ENCODE results near the gene NOS3. TPM values are rescaled to one million over a fixed set of nuclear protein-coding genes. Genes with fewer than 3 reads are reported as not detected.

The NOS3 gene
- total and polyA plus RNA-seq, 9 of the 15 experiments (the other 6 are each of a cell fraction or from before 2014, with no cell fraction given) = 1.1 to 121 (median 23.6) TPM

DNA sequence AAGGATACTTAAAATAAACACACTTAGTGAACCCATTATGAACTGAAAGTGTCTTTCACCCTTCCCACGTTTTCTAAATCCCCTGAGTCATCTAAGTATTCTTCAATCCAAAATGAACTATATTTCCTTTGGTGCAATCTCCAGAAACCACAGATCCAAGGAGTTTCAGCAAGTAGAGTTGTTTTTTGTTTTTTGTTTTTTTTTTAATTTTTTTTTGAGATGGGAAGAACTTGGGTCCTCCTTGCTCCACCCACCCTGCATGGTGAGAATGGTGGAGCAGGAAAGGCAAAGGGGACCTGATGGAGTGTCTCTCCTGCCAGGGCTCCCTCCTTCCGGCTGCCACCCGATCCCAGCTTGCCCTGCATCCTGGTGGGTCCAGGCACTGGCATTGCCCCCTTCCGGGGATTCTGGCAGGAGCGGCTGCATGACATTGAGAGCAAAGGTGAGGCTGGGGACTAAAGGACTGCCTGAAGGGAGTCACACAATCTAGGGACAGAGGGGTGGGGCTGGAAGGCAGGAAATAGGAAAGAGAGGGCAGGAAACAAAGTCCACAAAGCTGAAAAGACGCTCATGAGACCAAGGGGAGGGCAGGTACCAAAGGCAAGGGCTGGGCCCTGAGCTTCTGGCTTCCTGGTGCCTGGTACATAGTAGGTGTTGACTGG lies 21.3 kb downstream of the NOS3 start (continued):
- no peak for TF ChIP-seq RAD51 (IDR thresholded peaks at IDR 0.05; ENCODE audit: borderline replicate concordance, low read depth)
- no peak for TF ChIP-seq EZH2 (IDR thresholded peaks at IDR 0.05; ENCODE audit: borderline replicate concordance, low read depth, low read length)
- TF ChIP-seq ZNF324 (CRISPR knock-in tag; IDR thresholded peaks at IDR 0.05) = no peak
- no peak for TF ChIP-seq ID3 (CRISPR knock-in tag; IDR thresholded peaks at IDR 0.05)
- no peak for TF ChIP-seq ID3 (tag; IDR thresholded peaks at IDR 0.05)
- TF ChIP-seq ARHGAP35 (IDR thresholded peaks at IDR 0.05; ENCODE audit: partially characterized antibody) = no peak
- peak; percentile 14; the same call in 1 of the 2 replicates for TF ChIP-seq SMARCA5 (IDR thresholded peaks at IDR 0.05)
- TF ChIP-seq DNMT1 (IDR thresholded peaks at IDR 0.05) = 0 out of 2 replicates have a peak, but pooled peaks have one; percentile 71
- no peak for TF ChIP-seq USF2 (CRISPR knock-in tag; IDR thresholded peaks at IDR 0.05)
- no peak for TF ChIP-seq ZNF124 (CRISPR knock-in tag; IDR thresholded peaks at IDR 0.05)
- no peak for TF ChIP-seq ZNF551 (CRISPR knock-in tag; IDR thresholded peaks at IDR 0.05)
- TF ChIP-seq NFE2 (IDR thresholded peaks at IDR 0.05; ENCODE audit: low read depth) = peak; percentile 61
- peak; percentile 37; the same call in 1 of the 2 replicates for TF ChIP-seq SMARCA4 (IDR thresholded peaks at IDR 0.05)
- TF ChIP-seq SREBF2 (CRISPR knock-in tag; IDR thresholded peaks at IDR 0.05) = peak; percentile 41; the same call in 1 of the 2 replicates
- TF ChIP-seq HDGF (IDR thresholded peaks at IDR 0.05) = 0 out of 2 replicates have a peak, but pooled peaks have one; percentile 63
- TF ChIP-seq ZBTB49 (CRISPR knock-in tag; IDR thresholded peaks at IDR 0.05; ENCODE audit: borderline replicate concordance) = no peak
- TF ChIP-seq TAF15 (IDR thresholded peaks at IDR 0.05; ENCODE audit: low read depth, low read length) = no peak
- TF ChIP-seq ZNF282 (CRISPR knock-in tag; IDR thresholded peaks at IDR 0.05) = no peak
- TF ChIP-seq, protein P1, sequence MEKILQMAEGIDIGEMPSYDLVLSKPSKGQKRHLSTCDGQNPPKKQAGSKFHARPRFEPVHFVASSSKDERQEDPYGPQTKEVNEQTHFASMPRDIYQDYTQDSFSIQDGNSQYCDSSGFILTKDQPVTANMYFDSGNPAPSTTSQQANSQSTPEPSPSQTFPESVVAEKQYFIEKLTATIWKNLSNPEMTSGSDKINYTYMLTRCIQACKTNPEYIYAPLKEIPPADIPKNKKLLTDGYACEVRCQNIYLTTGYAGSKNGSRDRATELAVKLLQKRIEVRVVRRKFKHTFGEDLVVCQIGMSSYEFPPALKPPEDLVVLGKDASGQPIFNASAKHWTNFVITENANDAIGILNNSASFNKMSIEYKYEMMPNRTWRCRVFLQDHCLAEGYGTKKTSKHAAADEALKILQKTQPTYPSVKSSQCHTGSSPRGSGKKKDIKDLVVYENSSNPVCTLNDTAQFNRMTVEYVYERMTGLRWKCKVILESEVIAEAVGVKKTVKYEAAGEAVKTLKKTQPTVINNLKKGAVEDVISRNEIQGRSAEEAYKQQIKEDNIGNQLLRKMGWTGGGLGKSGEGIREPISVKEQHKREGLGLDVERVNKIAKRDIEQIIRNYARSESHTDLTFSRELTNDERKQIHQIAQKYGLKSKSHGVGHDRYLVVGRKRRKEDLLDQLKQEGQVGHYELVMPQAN (IDR thresholded peaks at IDR 0.05; ENCODE audit: borderline replicate concordance) = peak; percentile 50; the same call in 1 of the 2 replicates
- TF ChIP-seq ZFX (CRISPR knock-in tag; IDR thresholded peaks at IDR 0.05) = no peak
- TF ChIP-seq, protein P2, sequence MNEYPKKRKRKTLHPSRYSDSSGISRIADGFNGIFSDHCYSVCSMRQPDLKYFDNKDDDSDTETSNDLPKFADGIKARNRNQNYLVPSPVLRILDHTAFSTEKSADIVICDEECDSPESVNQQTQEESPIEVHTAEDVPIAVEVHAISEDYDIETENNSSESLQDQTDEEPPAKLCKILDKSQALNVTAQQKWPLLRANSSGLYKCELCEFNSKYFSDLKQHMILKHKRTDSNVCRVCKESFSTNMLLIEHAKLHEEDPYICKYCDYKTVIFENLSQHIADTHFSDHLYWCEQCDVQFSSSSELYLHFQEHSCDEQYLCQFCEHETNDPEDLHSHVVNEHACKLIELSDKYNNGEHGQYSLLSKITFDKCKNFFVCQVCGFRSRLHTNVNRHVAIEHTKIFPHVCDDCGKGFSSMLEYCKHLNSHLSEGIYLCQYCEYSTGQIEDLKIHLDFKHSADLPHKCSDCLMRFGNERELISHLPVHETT (CRISPR knock-in tag; conservative IDR thresholded peaks at IDR 0.05 in 1 of 2, IDR thresholded peaks at IDR 0.05 in 1 of 2) = no peak
- TF ChIP-seq ZNF586 (CRISPR knock-in tag; conservative IDR thresholded peaks at IDR 0.05) = no peak
- no peak for TF ChIP-seq KLF6 (CRISPR knock-in tag; IDR thresholded peaks at IDR 0.05; ENCODE audit: borderline replicate concordance)

All from K562 (cell line).